ENCODE data around the gene BBS5.
A peak's percentile ranks its signal among the peaks of the same experiment; 100 is the strongest.
"Not testable (repeated sequence)": the region's sequence is repeated elsewhere in the genome, so short reads cannot be mapped to it uniquely, and the experiment has no call there.

The BBS5 gene

DNA sequence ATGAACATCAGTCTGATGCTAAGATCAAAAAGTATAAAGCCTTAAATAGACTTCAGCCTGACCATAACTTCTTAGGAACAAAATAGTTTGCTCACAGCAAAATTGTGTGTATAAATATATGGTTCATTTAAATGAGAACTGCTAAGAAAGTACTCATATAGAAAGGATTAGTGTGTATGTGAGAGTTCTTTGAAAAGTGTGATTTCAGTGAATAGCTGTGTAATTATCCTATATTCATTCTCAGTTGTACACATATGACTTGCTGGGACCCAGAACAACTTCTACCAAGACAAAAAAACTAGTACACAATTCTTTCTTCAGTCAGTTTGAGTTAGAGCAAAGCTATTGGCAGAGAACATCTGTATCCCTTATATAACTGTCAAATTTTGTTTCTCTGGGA, 7.2 kb downstream of the BBS5 start:
- DNase-seq (ENCODE audit: low spot score), result no peak

- DNase-seq (ENCODE audit: low spot score), result no peak
Observed at GRCh38 chr2:169490834-169491233, 11.5 kb downstream of the BBS5 start.

- no peak for DNase-seq (ENCODE audit: low spot score)
Observed at GRCh38 chr2:169491378-169491777, 12.1 kb downstream of the BBS5 start.

GRCh38 chr2:169493360-169493759, 14.1 kb downstream of the BBS5 start:
- no peak for DNase-seq (ENCODE audit: low spot score)

- no peak for DNase-seq (ENCODE audit: low spot score)
Observed at GRCh38 chr2:169495310-169495928, 16.1 kb downstream of the BBS5 start.

DNA sequence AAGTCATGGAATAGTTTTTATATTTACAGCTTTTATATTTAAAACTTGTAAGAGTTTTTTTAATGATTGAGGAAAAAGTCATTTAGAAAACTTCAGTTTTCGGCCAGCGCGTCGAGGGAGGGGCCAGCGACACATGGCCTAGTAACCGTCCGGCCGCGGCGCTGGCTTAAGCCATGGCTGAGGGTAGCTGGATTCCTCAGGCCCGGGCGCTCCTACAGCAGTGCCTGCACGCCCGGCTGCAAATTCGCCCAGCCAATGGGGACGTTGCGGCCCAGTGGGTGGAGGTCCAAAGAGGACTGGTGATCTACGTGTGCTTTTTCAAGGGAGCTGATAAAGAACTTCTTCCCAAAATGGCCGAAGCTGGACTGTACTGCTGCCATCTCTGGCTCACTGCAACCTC, 25.4 kb downstream of the BBS5 start:
- no peak for DNase-seq (ENCODE audit: low spot score)

DNA sequence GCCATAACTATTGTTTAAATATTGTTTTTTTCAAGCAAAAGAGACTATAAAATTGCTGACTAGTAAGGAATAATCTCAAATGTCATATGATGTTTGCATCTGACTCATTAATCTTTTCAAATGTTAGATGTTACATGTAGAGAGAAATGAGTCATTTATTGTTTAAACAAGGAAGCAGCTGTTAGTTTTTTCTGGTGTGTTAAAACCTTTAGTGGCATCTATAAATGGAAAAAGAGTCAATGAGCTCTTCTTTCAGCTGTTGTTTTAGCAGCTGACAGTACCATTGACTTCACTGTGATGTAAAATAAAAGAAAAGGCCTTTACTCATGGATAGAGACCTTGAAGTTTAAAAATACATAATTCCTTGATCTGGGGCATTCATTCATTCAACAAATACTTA, 28.4 kb downstream of the BBS5 start:
- DNase-seq (ENCODE audit: low spot score), result peak; percentile 41

DNA sequence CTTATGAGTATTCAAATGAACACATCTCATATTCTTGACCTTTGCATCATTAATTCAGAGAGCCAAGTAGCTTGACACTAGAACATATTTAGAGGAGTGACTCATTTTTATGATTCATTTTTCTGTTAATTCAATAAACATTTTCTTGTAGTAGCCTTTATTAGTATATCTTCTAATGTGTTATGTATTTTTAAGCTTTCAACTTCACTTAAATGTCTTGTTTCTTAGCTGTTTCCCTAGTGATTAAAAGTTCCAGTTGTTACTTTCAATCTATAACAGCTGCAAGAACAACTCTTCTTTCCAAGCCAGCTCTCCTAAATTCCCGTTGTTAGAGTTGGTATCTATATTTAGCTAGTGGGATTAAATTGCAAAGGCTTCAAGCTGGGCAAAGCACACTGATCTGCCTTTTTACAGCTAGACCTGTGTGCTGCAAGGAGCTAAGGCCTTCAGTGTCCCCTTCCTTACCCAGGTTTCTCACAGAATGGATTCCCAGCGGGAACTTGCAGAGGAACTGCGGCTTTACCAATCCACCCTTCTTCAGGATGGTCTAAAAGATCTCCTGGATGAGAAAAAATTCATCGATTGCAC, 30.1 kb downstream of the BBS5 start, which contains the start of gene KLHL41:
KLHL41 (plus strand) TSS at position 405 of the 588 bp plus-strand sequence; CDS start at position 482, 77 bp downstream.
- DNase-seq (ENCODE audit: low spot score), result peak; percentile 21

DNA sequence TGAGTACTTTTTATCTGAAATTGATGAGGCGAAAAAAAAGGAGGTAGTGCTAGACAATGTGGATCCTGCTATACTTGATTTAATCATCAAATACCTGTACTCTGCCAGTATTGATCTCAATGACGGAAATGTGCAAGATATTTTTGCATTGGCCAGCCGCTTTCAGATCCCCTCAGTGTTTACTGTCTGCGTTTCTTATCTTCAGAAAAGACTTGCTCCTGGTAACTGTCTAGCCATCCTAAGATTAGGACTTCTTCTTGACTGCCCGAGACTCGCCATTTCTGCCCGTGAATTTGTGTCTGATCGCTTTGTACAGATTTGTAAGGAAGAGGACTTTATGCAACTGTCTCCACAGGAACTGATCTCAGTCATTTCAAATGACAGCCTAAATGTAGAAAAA, 30.7 kb downstream of the BBS5 start:
- DNase-seq (ENCODE audit: low spot score), result no peak

DNA sequence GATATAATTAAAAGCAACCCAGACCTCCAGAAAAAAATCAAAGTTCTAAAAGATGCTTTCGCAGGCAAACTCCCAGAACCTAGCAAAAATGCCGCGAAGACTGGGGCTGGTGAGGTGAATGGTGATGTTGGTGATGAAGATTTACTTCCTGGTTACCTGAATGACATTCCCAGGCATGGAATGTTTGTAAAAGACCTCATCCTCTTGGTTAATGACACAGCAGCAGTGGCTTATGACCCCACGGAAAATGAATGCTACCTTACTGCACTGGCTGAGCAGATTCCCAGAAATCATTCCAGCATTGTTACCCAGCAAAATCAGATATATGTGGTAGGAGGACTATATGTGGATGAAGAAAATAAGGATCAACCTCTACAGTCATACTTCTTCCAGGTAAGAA, 31.2 kb downstream of the BBS5 start:
- no peak for DNase-seq (ENCODE audit: low spot score)

DNA sequence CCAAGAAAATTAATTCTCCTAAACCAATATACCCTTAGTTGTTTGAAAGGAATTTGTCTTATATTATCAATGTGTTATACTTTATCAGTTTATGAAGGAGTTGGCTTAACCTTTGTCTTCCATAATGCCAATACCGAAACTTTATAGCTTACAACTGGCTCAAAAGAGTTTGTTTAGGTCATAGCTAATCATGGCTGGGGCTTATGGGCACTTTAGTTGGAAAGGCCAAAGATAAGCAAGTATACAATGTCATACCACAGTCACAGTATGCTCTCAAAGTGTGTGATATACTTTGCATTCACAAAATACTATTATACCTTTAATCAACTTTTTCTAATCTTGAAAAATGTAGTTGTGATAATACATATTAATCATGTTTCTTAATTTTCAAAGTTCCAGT, 32.5 kb downstream of the BBS5 start:
- no peak for DNase-seq (ENCODE audit: low spot score)

DNA sequence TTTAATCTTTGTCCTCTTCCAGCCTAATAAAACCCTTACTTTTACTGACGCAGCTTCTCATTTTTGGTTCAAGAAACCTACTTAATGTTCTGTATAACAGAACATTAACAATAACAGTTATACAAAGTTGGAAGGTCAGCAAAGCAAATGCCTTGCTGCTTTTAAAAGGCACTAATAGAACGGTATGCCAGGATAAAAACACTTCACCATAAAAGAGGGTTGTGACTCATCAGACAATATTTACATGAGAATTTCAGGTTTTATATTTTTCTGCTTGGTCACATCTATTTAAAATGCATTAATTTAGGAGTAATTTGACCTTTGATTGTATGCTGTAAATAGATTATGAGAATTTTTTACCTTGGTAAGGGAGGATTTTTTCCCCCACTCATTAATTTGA, 33.2 kb downstream of the BBS5 start:
- no peak for DNase-seq (ENCODE audit: low spot score)

- no peak for DNase-seq (ENCODE audit: low spot score)
Observed at GRCh38 chr2:169513094-169513493, 33.8 kb downstream of the BBS5 start.

DNA sequence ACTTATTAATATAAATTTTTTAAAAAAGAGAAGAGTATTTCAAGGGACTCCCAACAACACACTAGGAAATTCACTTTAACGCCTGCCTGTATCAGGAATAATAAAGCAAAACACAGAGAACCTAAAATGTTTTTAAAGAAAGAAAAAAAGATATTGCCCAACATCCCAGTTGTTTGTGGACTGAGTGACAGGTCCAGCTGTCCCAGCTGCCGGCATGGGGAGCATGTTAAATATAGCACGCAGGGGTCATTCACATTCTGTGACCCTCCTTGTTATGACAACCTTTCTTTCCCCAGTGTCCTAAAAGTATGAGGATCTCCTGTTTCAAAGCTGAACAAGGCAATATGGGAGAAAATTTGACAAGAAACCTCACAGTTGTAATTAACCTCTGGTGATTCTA, 34.6 kb downstream of the BBS5 start:
- DNase-seq (ENCODE audit: low spot score), result no peak

DNA sequence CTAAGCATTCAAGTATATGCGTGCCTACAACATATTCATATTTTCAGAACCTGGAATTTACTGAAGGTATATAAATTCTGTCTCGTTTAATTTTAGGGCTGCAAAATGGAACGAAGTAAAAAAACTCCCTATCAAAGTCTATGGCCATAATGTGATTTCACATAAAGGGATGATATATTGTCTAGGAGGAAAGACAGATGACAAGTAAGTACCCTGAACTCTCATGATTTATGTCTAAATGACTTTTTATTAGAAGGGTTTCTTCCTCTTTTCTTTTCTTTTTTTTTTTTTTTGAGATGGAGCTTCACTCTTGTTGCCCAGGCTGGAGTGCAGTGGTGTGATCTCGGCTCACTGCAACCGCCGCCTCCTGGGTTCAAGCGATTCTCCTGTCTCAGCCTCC, 35.5 kb downstream of the BBS5 start:
- not testable (repeated sequence) for DNase-seq (ENCODE audit: low spot score)

DNA sequence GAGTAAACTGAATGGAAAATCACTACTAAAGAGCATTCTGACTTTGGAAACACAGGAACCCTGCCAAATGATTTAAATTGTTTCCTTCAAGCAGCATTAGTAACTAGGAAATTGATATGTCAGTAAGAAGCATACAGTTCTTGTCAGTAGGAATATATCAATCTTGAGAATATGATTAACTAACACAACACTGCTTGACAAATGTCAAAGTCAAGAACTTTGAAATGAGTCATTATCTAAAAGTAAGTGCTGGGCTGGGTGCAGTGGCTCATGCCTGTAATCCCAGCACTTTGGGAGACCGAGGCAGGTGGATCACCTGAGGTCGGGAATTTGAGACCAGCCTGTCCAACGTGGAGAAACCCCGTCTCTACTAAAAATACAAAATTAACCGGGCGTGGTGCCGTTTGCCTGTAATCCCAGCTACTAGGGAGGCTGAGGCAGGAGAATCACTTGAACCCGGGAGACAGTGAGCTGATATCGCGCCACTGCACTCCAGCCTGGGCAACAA, 37.2 kb downstream of the BBS5 start:
- not testable (repeated sequence) for DNase-seq (ENCODE audit: low spot score)

GRCh38 chr2:169520896-169521295, 41.6 kb downstream of the BBS5 start:
- DNase-seq (ENCODE audit: low spot score), result no peak

DNA sequence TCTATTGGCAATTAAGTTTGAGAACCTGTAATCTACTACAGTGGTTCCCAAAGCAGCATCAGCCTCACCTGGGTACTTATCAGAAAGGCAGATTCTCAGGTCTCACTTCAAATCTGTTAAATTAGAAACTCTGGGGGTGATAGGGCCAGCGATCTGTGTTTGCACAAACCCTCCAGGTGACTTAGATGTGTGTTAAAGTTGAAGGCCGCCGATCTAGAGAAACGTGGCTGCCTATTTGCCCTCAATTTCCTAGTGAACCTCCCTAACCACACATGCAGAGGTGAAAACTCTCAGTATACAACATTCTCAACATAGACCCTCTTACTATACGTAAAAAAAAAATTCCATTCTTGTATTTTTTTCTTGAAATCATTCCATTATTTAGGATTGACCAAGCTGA, 44.4 kb downstream of the BBS5 start:
- DNase-seq (ENCODE audit: low spot score), result no peak

DNA sequence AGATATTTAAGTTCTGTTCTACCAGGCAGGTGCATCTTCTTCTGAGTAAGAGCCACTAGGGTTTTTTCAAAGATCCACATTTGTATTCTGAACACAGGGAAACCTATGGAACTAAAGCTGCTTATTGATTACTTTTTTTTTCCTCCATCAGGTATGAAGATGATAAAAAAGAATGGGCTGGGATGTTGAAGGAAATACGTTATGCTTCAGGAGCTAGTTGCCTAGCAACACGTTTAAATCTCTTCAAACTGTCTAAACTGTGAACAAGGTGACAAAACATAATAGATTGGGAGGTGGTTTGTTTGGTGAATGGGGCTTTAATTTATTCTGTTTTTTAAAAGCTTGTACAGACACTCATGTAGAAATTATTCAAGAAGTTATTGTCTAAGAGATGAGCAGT, 46.1 kb downstream of the BBS5 start:
- DNase-seq (ENCODE audit: low spot score), result no peak

- no peak for DNase-seq (ENCODE audit: low spot score)
Observed at GRCh38 chr2:169526451-169526850, 47.2 kb downstream of the BBS5 start.

DNA sequence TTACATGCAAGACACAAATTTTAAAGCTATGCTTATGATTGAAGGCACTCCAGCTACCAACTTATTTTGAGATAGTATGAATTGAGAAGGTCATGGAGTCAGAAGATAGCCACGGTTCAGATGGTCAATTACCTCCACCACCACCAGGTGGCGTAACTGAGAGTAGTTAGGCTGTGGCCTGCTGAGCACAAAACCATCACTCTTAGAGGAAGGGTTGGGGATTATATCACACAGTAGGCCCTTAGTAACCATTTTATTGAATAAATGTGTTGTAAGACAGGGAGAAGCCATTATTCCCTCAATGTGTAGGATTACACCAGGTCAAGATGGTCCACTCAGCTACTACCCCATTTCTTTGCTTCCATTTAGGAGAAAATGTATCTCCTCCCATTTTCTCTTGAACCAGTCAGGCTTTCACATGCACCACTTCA, 49.0 kb downstream of the BBS5 start:
- DNase-seq (ENCODE audit: low spot score), result peak; percentile 62

GRCh38 chr2:169539460-169539859, 60.2 kb downstream of the BBS5 start:
- not testable (repeated sequence) for DNase-seq (ENCODE audit: low spot score)

GRCh38 chr2:169540146-169540545, 60.9 kb downstream of the BBS5 start:
- no peak for DNase-seq (ENCODE audit: low spot score)

DNA sequence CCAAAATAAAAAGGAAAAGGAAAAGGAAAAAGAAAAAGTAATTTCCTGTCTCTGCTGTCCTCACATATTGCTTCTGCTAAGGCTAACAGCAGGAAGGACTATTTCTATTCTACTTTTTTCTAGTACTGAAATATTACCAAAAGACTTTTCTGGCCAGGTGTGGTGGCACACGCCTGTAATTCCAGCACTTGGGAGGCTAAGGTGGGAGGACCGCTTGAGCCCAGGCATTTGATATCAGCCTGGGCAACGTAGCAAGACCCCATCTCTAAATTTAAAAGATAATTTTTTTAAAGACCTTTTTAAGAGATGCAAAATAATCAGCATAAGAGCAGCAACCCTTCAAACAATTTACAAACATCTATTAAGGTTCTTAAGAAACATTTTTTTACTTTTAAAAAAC, 63.1 kb downstream of the BBS5 start:
- DNase-seq (ENCODE audit: low spot score), result no peak

Data from AG08395 (cell line).